SH-SY5Y (cell line): ENCODE measurements around the gene WRNIP1.

ENCODE experiments used
- GATA2 ChIP-seq: IDR thresholded peaks from 2 replicates; pipeline ENCODE4 v1.6.1; 2011; ENCODE audit warnings: mild to moderate bottlenecking, low read depth, low read length
- GATA3 ChIP-seq: IDR thresholded peaks from 2 replicates; pipeline ENCODE4 v1.6.1; 2011; ENCODE audit warnings: low read depth, mild to moderate bottlenecking, low read length, moderate library complexity

Gene WRNIP1

DNA sequence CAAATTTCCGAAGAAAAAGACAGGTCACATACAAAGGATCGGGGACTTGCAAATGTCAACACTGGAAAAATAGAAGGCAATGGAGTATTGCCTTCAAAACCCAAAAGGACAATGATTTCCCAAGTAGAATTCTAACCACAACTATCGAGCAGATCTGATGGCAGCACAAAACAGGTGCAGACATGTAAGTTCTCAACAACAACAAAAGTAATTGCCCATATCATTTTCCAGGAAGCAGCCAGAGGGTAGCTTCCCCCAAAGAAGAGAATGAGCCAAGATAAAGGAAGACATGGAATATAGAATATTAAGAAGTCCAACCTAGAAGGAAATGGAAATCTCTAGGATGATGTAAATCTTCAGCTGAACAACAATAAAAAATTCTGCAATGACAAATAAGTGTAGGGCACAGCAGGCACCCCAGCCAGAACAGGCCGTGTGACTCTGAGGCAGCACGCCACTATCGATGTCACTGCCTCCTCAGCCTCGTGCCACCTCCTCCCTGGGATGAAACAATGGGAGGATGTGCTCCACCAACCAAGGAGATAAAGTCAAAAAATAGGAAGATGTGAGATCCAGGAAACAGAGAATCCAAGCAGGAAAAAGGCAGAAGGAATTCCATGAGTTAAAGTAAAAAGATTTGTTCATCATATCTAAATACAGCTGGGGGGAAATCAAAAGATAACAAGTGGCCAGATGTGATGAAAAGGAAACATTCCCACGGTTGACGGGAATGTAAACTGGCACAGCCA, 42.3 kb downstream of the WRNIP1 start:
- TF ChIP-seq GATA2 (no peak), GATA3 (no peak)

DNA sequence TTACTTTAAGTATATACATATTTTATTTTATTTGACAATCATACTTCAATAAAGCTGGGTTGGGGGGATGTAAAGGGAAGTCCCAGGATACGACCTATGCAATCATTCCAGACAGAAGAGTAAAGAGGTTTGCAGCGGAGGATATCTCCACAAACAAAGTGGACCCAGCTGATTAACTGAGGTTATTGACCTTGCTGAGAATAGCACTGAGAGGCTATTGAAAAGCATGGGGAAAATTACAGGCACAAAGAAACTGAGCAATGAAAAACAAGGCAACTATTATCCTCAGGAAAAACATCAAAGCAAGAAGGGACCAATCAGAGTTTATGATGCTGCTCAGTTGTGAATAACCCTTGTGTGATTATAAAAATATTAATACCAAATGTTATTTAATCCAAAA, 43.8 kb downstream of the WRNIP1 start:
- no peak for TF ChIP-seq GATA3

DNA sequence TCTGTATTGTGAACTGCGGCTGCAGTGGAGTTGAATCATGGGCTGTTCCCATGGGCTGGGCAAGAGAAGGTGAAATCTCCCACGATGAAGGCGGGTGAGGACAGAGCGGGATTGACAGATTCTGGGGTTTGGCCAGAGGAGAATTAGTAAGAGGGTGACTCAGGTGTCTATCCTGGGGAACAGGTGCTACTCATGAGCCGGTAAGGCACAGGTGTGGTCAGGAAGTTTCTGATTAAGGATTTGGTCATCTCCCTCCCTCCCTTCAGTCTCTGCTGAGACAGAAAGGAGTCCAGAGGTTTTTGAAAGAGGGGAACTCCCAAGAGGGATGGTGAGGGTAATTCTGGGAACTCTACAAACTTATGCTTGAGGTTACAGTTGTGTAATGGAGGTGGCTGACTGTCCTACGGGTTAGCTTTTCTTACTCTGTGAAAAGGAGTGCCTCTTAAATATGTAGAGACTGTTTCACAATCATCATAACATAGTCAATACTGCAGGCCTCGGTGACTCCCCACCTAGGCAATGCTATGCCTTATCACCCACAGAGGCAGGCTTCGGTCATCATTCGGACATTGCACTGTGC, 45.0 kb downstream of the WRNIP1 start:
- TF ChIP-seq GATA3 (no peak), GATA2 (no peak)

DNA sequence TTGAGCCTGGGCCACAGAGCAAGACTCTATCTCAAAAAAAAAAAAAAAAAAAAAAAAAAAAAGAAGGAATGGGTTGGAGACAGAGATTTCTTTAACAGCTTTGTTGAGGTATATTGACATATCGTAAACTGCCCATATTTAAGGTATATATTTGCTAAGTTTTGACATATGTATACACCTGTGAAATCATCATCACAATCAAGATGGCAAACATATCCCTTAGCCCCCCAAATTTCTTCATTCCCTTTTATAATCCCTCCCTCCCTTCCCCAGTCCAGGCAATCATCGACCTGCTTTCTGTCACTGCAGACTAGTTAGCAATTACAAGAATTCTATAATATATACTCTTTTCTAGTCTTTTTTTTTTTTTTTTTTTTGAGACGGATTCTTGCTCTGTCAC, 47.5 kb downstream of the WRNIP1 start:
- TF ChIP-seq GATA2 (no peak), GATA3 (no peak)

DNA sequence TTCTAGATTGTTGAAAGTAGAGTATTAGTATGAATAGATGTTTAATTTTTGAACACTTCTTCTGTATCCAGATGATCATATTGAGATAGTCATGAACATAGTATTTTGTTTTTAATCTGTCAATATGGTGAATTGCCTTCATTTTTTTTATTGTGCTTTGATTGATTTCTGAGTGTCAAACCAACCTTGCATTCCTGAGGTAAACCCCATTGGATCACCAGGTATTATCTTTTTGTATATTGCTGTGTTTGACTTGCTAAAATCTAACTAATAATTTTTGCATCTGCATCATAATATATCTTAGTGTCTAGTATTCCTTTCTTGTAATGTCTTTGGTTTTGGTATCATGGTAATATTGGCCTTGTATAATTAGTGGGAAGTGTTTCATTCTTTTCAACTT, 51.0 kb downstream of the WRNIP1 start:
- no peak for TF ChIP-seq GATA2
- TF ChIP-seq GATA3: no peak

DNA sequence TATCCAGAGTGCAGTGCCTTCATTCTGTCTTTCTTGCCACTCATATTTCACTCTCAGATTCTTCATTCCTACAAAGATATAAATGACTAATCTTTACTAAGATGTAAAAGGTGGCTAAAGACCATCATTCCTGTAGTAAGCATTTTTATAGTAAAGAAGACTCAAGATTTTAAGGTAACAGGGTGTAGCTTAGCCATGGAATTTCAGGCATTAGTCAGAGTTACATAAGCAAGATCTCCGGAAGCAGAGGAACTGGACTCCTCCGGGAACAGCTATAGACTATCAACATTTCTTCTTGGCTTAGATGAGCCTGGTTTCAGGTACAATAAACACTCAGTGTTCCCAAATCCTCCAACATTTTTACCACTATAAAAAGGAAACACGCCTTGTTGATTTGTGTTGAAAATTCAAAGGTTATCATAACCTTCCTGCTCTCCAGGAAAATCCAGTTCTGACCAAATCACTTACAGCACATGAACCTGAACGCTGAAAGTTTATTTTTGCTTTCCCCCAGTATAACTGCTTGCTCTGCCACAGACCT, 52.8 kb downstream of the WRNIP1 start:
- TF ChIP-seq GATA3 (no peak), GATA2 (no peak)

DNA sequence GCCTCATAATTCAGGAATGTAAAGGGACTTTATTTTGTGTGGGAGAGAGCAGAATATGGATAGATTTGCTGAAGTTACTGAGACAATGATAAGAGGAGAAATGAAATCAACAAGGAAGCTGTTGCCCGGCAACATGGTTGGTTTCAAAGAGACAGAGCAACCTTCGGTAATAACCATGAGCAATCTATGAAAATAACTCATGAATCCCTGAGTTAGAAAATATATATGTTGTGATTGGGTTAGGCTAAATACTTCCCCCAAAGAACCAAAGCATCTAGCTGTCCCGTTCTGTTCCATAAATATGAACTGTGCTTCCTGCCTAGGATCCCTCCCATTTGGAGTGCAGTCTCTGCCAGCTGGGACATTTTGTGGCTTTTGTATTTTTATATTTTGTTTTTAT, 53.4 kb downstream of the WRNIP1 start:
- TF ChIP-seq GATA3 (no peak), GATA2 (no peak)

DNA sequence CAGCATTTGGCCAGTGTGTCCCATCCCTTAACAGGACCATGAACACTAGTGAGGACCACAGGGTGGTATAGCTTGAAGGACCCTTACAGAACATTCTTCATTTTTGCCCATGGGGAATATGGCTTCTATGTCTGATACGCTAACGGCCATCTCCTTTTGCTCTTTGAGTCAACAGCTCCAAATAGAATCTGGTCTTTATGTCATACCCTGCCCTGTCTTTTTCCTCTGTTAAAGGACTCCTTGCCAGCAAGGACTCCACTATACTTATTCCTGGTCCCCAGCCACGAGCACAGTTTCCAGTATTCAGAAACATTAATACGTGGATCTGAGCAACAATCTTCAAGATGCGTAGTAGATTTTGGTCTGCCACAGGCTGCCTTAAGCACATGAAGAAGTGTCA, 53.9 kb downstream of the WRNIP1 start:
- TF ChIP-seq GATA3: no peak
- TF ChIP-seq GATA2: no peak

DNA sequence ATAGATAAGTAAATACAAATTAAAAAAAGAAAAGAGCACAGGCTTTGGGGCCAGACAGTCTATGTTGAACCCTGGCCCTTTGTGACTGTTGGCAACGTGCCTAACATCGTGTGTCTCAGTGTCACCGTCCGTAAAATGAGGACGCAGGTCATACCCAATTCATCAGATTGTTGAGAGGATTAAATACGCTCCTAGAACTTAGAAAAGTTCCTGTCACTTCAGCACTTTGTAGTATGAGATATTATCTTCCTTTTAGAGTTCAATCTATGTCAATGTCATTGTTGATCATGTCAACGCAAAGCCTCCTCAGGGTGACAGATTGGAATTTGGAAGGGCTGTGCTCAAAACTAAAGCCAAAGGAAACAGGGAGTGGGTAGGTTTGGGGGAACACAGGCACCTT, 54.8 kb downstream of the WRNIP1 start:
- TF ChIP-seq GATA3 (no peak), GATA2 (no peak)

DNA sequence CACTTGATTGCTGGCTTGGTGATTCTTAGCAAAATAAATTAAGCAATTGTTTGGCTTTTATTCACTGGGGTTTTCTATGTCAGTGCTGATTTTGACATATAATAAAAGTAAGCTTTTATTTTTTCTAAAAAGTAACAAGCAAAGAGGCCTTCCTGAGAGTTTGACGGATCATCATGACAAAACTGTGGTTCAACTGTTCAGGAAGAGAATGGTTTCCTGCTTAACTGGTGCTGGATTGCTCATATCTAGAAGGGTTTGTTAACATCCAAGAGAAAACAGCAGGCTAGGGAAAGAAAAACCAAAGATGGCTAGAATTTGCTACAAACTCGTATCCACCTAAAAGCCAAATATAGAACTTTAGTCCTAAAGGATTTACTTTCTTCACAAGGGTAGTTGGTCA, 55.2 kb downstream of the WRNIP1 start:
- TF ChIP-seq GATA3: no peak
- TF ChIP-seq GATA2: no peak

DNA sequence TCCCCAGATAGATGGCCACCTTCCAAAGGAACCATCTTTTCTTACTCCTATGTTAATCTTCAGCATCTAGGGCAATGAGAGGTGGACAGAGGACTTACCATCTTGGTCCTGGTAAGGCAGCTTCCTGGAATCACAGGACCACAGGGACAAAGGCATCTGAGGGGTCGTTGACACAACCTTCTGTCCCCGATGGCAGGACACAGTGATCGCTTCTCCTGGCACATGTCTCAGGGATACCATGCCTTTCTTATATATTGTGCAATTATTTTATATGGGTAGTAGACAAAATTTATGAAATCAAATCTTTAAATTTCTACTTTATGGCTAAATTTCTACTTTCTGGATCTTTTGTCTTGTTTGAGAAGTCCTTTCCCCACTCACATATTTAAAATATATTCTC, 56.4 kb downstream of the WRNIP1 start:
- no peak for TF ChIP-seq GATA2
- no peak for TF ChIP-seq GATA3

DNA sequence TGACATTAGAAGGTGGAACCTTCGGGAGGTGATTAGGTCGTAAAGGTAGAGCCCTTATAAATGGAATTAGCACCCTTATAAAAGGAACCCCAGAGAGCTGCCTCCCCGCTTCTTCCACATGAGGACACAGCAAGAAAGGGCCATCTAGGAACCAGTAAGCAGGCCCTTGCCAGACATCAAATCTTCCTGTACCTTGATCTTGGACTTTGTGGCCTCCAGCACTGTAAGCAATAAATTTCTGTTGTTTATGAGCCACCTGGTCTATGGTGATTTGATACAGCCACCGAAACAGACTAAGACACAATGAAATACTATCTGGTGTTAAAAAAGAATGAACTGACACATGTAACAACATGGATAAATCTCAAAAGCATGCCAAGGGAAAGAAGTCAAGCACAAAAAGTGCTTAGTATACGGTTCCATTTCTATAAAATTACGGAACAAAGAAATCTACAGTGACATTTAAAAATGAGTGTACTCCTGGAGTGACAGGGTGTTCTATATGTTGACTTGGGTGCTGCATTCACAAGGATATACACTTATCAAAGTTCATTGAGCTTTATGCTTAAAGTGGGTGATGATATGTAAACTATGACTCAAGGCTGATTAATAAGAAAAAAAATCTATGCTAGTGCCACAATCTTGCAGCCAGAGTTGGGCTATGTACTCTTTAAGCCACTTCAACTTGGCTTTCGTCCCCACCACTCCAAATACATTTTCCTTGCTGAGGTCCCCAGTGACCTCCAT, 58.1 kb downstream of the WRNIP1 start:
- TF ChIP-seq GATA3 (no peak), GATA2 (no peak)

DNA sequence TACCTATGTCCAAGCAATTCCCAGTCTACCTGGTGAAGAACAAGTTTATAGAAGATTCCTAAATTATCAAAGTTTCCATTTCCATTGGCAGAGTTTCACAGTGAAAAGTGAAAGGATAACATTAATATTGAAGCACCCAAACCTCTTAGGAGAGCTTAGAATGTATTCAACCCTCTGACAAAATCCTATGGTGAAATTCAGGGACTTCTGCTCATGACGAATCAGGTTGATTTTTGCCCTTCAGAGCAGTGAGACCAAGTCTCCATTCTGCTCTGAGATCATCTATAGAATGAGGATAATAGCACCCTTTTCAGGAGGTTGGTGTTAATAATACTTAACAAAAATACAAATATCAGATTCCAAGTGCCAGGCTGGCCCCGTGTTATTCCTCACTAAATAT, 60.9 kb downstream of the WRNIP1 start:
- TF ChIP-seq GATA3 (no peak), GATA2 (no peak)

DNA sequence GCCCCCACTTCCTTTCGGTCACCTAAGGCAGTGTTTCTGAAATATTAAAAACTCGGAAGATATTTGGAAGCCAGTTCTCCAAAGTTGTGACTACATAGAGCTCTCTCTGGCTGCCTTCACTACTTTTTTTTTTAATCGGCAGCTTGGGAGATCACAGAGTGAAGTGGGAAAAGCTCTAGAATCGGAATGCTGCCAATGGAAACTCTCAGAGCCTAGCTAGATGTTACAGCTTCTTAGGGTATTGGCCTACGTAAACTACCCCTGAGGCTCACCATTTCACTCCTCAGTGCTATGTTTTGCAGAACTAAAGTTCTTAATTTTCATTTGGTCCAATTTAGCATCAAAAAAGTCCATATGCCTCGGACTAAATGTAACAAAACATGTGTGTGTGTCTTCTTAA, 61.9 kb downstream of the WRNIP1 start:
- TF ChIP-seq GATA3: no peak
- no peak for TF ChIP-seq GATA2

DNA sequence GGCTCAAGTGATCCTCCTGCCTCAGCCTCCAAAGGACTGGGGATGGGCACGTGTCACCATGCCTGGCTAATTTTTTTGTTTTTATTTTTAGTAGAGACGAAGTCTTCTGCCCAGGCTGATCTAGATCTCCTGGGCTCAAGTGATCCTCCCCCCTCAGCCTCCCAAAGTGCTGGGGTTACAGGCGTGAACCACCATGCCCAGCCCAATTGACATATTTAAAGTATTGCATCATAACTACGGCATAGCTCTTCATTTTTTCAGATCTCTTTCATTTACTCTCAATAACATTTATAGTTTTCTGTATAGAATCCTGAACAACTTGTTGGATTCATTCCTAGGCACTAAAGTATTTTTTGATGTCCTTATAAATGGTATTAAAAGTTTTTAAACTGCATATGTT, 63.4 kb downstream of the WRNIP1 start:
- TF ChIP-seq GATA2: no peak
- TF ChIP-seq GATA3: no peak
